Fibroblast of villous mesenchyme (primary cell): ENCODE measurements around the gene ZC3H11A. TPM values are rescaled to one million over a fixed set of nuclear protein-coding genes. Genes with fewer than 3 reads are reported as not detected.
"Not testable (repeated sequence)": the region's sequence is repeated elsewhere in the genome, so short reads cannot be mapped to it uniquely, and the experiment has no call there.

Experiments used
- DNase-seq: peaks from one replicate; pipeline ENCODE4 v3.0.0-alpha.2; 2010; ENCODE audit warnings: low read depth
- H3K4me3 ChIP-seq: 2 replicates; pipeline ENCODE4 v1.5.1; 2011; ENCODE audit warnings: low read depth, mild to moderate bottlenecking, low read length
- total RNA-seq: library from RNA; depleted of rRNA; stranded (reverse); fragments of >200 nt; gene quantifications from 2 replicates; pipeline ENCODE4 v1.2.3, GENCODE V29; 2012
- TF ChIP-seq, protein P1 (sequence below): IDR thresholded peaks from 2 replicates; pipeline ENCODE4 v1.5.1; 2012; ENCODE audit warnings: low read depth, mild to moderate bottlenecking, low read length; ENCODE audit not compliant: insufficient read depth

ZC3H11A gene
- total RNA-seq, 1 donor: 128 TPM

DNA sequence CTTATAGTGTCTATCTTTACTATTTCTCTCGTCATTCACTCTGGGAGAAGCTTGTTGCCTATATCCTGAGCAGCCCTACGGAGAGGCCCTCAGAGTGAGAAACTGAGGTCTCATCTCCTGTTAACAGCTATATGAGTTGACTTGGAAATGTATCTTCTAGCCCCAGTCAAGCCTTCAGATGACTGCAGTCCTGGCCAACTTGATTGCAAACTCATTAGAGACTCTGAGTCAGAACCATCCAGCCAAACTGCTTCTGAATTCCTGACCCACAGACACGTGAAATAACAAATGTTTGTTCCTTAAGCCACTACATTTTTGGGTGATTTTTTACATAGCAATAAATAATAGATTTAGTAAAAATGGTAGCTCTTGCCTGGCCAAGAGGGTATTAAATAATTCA lies 3.9 kb upstream of the ZC3H11A start:
- TF ChIP-seq, protein P1, sequence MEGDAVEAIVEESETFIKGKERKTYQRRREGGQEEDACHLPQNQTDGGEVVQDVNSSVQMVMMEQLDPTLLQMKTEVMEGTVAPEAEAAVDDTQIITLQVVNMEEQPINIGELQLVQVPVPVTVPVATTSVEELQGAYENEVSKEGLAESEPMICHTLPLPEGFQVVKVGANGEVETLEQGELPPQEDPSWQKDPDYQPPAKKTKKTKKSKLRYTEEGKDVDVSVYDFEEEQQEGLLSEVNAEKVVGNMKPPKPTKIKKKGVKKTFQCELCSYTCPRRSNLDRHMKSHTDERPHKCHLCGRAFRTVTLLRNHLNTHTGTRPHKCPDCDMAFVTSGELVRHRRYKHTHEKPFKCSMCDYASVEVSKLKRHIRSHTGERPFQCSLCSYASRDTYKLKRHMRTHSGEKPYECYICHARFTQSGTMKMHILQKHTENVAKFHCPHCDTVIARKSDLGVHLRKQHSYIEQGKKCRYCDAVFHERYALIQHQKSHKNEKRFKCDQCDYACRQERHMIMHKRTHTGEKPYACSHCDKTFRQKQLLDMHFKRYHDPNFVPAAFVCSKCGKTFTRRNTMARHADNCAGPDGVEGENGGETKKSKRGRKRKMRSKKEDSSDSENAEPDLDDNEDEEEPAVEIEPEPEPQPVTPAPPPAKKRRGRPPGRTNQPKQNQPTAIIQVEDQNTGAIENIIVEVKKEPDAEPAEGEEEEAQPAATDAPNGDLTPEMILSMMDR: no peak
- no peak for DNase-seq
- no peak overlapping the region for H3K4me3 ChIP-seq

DNA sequence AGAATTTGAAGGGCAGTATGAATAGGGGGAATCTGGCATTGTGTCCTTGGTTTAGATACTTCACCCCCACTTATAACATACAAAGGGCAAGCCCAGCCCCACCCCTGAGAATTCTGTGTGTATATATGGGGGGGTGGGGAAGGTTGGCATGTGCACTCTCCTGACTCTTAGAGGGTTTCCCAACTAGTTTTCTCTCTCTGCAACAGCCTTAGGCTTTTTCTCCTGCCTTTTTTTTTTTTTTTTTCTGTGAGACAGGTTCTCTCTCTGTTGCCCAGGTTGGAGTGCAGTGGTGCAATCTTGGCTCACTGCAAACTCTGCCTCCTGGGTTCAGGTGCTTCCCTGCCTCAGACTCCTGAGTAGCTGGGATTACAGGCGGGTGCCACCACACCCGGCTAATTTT lies 2.9 kb upstream of the ZC3H11A start:
- no peak for DNase-seq
- TF ChIP-seq, protein P1: no peak
- no peak overlapping the region for H3K4me3 ChIP-seq

DNA sequence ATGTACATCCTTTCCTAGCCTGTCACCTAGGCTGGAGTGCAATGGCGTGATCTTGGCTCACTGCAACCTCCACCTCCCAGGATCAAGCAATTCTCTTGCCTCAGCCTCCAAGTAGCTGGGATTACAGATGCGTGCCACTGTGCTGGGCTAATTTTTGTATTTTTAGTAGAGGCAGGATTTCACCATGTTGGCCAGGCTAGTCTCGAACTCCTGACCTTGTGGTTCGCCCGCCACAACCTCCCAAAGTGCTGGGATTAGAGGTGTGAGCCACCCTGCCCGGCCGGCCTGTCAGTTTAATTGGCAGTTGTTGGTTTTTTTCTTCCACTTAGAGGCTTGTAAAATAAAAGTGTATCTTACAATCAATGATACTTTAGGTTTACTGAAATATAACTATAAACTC lies 1.9 kb upstream of the ZC3H11A start:
- DNase-seq, H3K4me3 ChIP-seq: not testable (repeated sequence)

DNA sequence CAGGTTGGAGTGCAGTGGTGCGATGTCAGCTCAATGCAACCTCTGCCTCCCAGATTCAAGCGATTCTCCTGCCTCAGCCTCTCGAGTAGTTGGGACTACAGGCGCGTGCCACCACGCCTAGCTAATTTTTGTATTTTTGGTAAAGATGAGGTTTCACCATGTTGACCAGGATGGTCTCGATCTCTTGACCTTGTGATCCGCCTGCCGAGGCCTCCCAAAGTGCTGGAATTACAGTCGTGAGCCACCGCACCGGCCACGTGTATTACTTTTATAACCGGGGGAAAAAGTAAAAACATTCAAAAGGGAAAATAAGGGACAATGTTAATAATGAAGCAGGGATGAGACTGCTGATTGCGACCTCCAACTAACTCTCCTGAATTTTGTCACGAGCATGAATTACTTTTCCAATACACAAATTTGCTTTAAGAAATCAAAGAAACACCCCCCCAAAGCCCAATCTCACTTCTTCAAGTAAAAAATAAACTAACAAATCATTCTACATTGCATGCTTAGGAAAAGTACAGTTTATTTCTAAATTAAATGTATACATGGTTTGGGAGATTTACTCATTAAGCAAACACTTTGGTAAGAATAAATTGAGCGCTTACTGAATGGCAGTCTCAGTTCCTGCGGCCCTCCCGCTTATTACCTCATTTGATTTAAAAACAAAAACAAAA lies 521 bp upstream of the ZC3H11A start:
- TF ChIP-seq, protein P1: no peak

DNA sequence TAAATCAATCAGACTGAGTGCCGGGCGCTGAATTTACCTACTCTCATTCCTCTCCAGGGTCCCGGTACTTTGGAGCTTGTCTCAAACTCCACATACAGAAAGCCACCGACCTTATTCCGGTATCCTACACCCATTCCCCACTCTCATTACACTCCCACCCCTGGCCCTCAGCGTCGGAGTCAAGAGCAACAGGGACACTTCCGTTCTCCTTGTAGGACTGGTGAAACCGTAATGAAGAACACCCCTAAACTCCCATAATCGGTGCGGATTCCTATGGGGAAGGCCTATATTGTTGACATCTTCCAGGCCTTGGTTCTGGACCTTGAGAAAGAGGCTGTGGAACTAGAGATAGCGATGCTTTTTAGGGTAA lies 798 bp downstream of the ZC3H11A start:
- TF ChIP-seq, protein P1: no peak
- DNase-seq: peak; percentile 59
- H3K4me3 ChIP-seq: peak overlapping the region; percentile 80

More for the DNA sequence above, 521 bp upstream of the ZC3H11A start:
- DNase-seq: no peak
- H3K4me3 ChIP-seq: peak overlapping the region; percentile 80

DNA sequence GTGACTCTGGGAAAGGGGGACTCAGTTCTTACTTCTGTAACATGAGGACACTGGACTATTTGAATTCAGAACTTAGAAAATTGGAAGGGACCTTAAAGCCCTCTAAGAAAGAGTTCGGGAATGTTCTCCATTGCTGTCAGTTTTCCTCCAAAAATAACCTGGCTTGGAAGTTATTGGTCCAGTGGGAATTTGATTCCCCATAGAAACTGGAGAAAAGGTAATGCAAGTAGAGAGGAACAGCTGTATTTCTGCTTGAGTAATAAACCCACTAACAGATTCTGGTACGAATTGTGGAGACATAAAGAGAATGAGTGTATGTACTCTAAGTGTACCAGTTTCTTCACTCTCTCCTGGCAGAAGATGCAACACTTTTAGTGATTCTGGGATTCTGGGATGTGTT lies 1.8 kb downstream of the ZC3H11A start:
- no peak for DNase-seq
- TF ChIP-seq, protein P1: no peak
- H3K4me3 ChIP-seq: peak overlapping the region; percentile 80

DNA sequence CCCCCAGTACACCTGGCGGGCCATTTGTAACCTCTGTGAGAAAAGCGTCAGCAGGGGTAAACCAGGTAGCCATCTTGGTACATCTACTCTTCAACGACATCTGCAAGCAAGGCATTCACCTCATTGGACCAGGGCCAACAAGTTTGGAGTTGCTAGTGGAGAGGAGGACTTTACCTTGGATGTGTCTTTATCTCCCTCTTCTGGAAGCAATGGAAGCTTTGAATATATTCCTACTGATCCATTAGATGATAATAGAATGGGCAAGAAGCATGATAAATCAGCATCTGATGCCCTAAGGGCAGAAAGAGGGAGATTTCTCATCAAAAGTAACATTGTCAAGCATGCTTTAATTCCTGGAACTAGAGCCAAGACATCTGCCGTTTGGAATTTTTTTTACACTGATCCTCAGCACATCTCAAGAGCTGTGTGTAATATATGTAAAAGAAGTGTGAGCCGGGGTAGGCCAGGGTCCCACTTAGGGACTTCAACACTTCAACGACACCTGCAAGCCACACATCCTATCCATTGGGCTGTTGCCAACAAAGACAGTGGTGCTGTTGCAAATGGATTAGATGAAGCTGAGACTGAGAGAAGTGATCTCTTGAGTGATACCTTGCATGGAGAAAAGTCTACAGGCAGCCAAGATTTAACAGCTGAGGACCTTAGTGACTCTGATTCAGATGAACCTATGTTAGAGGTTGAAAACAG lies 2.7 kb downstream of the ZC3H11A start:
- H3K4me3 ChIP-seq: no peak overlapping the region
- TF ChIP-seq, protein P1: no peak
- peak; percentile 25 for DNase-seq
